Measurements from ENCODE around the gene SPECC1.

Gene SPECC1

DNA sequence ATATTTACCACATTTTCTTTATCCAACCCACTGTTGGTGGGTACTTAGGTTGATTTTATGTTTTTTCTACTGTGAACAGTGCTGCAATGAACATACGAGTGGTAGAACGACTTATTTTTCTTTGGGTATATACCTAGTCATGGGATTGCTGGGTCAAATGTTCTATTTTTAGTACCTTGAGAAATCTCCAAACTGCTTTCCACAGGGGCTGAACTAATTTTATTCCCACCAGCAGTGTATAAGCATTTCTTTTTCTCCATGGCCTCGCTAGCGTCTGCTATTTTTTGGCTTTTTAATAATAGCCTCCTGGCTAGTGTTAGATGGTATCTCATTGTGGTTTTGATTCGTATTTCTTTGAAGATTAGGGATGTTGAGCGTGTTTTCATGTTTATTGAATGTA is 255.8 kb downstream of the SPECC1 start:
- DNase-seq (ENCODE audit: low spot score): no peak
- TF ChIP-seq, protein P1, sequence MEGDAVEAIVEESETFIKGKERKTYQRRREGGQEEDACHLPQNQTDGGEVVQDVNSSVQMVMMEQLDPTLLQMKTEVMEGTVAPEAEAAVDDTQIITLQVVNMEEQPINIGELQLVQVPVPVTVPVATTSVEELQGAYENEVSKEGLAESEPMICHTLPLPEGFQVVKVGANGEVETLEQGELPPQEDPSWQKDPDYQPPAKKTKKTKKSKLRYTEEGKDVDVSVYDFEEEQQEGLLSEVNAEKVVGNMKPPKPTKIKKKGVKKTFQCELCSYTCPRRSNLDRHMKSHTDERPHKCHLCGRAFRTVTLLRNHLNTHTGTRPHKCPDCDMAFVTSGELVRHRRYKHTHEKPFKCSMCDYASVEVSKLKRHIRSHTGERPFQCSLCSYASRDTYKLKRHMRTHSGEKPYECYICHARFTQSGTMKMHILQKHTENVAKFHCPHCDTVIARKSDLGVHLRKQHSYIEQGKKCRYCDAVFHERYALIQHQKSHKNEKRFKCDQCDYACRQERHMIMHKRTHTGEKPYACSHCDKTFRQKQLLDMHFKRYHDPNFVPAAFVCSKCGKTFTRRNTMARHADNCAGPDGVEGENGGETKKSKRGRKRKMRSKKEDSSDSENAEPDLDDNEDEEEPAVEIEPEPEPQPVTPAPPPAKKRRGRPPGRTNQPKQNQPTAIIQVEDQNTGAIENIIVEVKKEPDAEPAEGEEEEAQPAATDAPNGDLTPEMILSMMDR (IDR thresholded peaks at IDR 0.05; ENCODE audit: extremely low read depth, missing control alignments): no peak

DNA sequence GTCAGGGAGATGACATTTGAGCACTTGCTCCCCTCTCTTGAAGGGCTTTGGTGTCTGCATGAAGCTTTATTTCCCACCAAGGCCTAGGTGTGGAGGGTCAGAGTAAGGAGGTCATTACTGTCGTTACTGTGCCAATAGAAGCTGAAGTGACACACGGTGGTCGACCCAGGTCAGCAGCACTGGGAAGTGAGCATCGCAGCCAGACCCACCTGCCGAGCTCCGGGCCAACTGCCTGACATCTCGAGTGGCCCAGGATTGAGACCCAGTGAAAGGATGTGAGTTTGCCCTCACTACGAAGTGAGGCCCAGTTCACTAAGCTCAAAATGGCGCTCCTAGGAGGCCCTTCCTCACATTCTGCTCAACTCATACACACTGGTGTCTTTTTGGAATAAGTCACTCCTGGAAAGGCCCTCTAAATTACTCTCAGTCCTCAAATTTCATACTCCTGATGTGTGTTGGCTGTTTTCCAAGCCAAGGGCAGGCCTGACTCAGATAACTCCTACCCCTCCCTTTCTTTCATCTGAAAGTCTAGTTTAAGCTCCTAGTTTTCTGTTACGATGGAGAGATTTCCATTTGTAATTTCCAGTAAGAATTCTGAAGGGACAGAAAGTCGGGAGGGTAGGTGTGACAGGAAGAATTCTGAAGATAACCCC is 257.8 kb downstream of the SPECC1 start:
- DNase-seq (ENCODE audit: low spot score): no peak

GRCh38 chr17:20267459-20267842 is 258.3 kb downstream of the SPECC1 start:
- TF ChIP-seq, protein P1 (IDR thresholded peaks at IDR 0.05; ENCODE audit: extremely low read depth, missing control alignments): no peak
- no peak for DNase-seq (ENCODE audit: low spot score)

More for the DNA sequence above, 257.8 kb downstream of the SPECC1 start:
- TF ChIP-seq, protein P1 (IDR thresholded peaks at IDR 0.05; ENCODE audit: extremely low read depth, missing control alignments): no peak

- TF ChIP-seq, protein P1 (IDR thresholded peaks at IDR 0.05; ENCODE audit: extremely low read depth, missing control alignments): no peak
- DNase-seq (ENCODE audit: low spot score): no peak
Measured at GRCh38 chr17:20270369-20270768, 261.2 kb downstream of the SPECC1 start.

GRCh38 chr17:20271011-20271610 is 262.0 kb downstream of the SPECC1 start:
- TF ChIP-seq, protein P1 (IDR thresholded peaks at IDR 0.05; ENCODE audit: extremely low read depth, missing control alignments): no peak
- DNase-seq (ENCODE audit: low spot score): no peak

- no peak for DNase-seq (ENCODE audit: low spot score)
- TF ChIP-seq, protein P1 (IDR thresholded peaks at IDR 0.05; ENCODE audit: extremely low read depth, missing control alignments): no peak
Measured at GRCh38 chr17:20273741-20274500, 264.8 kb downstream of the SPECC1 start.

DNA sequence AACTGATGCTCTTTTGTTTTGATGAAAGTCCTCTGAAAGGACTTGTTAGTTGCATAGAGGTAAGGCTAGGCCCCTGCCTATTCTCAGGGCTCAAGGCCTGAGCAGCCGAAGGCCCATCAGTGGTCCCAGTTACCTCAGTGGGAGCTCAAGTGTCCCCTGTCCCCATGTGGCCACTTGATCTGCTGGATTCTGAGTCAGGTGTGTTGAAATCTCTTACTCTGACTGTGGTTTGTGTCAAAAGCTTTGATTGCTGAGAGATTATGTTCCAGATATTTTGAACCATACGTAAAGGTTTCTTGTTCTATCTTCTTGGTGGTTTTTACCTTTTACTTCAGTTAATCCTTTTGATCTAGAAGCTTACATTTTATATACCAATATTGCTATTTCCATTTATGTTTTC is 266.5 kb downstream of the SPECC1 start:
- TF ChIP-seq, protein P1 (IDR thresholded peaks at IDR 0.05; ENCODE audit: extremely low read depth, missing control alignments): no peak
- DNase-seq (ENCODE audit: low spot score): no peak

Measured in GM20000 (cell line).